ENCODE data around the gene SINHCAF.

GRCh38 chr12:31263661-31264060, 62.3 kb downstream of the SINHCAF start:
- TF ChIP-seq CTCF (IDR thresholded peaks at IDR 0.05) (no peak), EP300 (IDR thresholded peaks at IDR 0.05) (no peak), POLR2AphosphoS5 (IDR thresholded peaks at IDR 0.05) (no peak), POLR2A (IDR thresholded peaks at IDR 0.05) (no peak)
